HFF-Myc (cell line): Measurements from ENCODE around the gene SPTBN4.

Experiments
- DNase-seq: peaks from one replicate; pipeline ENCODE4 v3.0.0-alpha.2; 2011; ENCODE audit warnings: low read depth; ENCODE audit errors: extremely low read depth
- H3K4me3 ChIP-seq: replicated peaks from 2 replicates; pipeline ENCODE4 v1.5.1; 2011; ENCODE audit warnings: low read depth, mild to moderate bottlenecking, control low read depth, low read length
- TF ChIP-seq, protein P1 (sequence below): IDR thresholded peaks from 2 replicates; pipeline ENCODE4 v1.5.1; 2012; ENCODE audit warnings: mild to moderate bottlenecking, low read depth, low read length, control low read depth; ENCODE audit errors: missing control alignments

The SPTBN4 gene

DNA sequence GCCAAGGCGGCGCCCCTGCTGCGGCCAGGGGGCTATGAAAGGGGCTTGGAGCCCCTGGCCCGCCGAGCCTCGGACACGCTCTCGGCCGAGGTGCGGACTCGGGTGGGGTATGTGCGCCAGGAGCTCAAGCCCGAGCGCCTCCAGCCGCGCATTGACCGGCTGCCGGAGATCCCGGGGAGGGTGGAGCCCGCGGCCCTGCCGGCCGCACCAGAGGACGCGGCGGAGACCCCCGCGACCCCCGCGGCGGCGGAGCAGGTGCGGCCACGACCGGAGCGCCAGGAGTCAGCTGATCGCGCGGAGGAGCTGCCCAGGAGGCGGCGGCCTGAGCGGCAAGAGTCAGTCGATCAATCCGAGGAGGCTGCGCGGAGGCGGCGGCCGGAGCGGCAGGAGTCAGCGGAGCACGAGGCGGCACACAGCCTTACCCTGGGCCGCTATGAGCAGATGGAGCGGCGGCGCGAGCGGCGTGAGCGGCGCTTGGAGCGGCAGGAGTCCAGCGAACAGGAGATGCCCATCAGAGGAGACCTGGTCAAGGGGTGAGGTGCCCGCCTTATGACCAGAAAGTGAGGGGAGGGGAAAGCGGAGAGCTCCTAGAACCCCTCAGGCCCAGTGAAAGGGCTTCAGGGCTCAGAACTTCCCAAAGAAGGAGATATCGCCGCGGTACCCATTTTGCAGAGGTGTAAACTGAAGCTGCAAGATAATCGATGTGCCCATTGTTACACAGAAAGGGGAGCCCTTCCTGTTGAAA is 101.1 kb downstream of the SPTBN4 start:
- TF ChIP-seq, protein P1, sequence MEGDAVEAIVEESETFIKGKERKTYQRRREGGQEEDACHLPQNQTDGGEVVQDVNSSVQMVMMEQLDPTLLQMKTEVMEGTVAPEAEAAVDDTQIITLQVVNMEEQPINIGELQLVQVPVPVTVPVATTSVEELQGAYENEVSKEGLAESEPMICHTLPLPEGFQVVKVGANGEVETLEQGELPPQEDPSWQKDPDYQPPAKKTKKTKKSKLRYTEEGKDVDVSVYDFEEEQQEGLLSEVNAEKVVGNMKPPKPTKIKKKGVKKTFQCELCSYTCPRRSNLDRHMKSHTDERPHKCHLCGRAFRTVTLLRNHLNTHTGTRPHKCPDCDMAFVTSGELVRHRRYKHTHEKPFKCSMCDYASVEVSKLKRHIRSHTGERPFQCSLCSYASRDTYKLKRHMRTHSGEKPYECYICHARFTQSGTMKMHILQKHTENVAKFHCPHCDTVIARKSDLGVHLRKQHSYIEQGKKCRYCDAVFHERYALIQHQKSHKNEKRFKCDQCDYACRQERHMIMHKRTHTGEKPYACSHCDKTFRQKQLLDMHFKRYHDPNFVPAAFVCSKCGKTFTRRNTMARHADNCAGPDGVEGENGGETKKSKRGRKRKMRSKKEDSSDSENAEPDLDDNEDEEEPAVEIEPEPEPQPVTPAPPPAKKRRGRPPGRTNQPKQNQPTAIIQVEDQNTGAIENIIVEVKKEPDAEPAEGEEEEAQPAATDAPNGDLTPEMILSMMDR, result no peak
- DNase-seq, result no peak
- H3K4me3 ChIP-seq, result 0 out of 2 replicates have a peak overlapping the region, but pooled peaks have one; percentile 13

DNA sequence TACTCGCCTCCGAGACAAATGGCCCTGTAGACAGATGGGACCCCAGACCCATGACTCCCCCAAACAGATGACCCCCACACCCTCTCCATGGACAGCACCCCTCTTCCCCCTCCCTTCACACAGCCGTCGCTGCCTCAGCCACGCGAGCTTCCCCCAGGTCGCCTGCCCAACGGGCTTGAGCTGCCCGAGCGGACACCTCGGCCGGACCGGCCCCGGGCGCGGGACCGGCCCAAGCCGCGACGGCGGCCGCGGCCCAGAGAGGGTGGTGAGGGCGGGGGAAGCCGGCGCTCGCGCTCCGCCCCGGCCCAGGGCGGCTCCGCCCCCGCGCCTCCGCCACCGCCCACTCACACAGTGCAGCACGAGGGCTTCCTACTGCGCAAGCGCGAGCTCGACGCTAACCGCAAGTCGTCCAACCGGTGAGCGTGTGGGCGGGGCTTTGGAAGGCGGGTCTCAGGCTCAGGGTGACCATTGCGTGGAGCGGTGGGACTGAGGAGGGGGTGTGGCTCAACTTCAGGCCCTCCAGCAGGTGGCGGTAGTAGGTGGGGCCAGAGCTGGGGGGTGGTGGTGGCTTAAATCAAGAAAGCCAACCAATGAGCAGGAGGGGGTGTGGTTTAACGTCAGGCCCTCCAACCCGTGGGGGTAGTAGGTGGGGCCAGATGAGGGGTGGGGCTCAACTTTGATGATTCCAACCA is 103.7 kb downstream of the SPTBN4 start:
- TF ChIP-seq, protein P1, result no peak
- DNase-seq, result peak; percentile 96
- peak overlapping the region; percentile 40 for H3K4me3 ChIP-seq

DNA sequence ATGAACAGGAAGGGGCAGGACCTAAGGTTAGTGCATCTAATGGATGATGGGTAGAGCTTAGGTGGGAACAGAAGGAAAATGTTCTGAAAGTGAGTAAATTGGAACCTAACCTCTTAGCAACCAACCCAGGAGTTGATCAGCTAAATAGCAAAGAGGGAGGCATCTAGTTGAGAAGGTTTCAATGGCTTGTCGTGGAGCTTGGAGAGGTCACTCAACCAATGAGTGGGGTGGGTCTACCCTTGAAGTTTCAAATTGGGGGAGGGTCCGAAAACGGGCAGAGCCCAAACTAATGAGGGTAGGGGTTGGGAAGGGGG is 104.2 kb downstream of the SPTBN4 start:
- TF ChIP-seq, protein P1, result no peak
- no peak for DNase-seq
- no peak overlapping the region for H3K4me3 ChIP-seq

DNA sequence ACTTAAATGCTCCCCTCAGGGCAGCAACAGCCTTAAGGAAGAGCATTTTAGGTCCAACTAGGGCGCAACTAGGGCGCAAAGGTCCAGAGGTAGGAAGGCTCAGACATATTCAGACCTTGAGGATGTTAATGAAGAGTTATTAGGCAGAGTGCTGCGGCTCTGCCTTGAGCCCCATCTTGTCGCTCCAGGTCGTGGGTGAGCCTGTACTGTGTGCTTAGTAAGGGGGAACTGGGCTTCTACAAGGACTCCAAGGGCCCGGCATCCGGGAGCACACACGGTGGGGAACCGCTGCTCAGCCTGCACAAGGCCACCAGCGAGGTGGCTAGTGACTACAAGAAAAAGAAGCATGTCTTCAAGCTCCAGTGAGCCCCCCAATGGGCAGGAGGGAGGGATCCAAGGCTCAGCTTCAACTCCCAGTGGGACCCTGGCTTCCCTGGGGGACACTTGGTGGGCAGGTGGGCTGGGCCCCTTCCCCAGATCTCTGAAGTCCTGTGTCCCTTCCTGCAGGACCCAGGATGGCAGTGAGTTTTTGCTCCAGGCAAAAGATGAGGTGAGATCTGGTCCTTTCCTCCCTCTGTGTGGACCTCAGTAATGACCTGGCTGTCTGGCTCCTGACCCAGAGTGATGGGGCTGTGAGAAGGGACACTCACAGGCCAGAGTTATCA is 105.2 kb downstream of the SPTBN4 start:
- H3K4me3 ChIP-seq, result no peak overlapping the region
- no peak for DNase-seq
- TF ChIP-seq, protein P1, result no peak

DNA sequence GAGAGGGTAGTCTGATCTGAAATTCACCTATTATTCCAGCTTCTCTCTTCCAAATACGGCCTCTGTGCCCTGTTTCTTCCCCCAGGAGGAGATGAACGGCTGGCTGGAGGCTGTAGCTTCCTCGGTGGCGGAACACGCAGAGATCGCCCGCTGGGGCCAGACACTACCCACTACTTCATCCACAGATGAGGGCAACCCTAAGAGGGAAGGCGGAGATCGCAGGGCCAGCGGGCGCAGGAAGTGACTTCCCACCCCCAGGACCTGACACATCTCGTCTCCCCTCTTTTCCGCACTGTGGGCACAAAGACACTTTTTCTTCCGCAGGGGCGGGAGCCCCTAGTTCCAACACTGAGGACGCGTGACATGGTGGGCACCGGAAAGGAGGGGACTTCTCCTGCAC is 108.5 kb downstream of the SPTBN4 start:
- TF ChIP-seq, protein P1, result no peak
- no peak for DNase-seq
- H3K4me3 ChIP-seq, result no peak overlapping the region

DNA sequence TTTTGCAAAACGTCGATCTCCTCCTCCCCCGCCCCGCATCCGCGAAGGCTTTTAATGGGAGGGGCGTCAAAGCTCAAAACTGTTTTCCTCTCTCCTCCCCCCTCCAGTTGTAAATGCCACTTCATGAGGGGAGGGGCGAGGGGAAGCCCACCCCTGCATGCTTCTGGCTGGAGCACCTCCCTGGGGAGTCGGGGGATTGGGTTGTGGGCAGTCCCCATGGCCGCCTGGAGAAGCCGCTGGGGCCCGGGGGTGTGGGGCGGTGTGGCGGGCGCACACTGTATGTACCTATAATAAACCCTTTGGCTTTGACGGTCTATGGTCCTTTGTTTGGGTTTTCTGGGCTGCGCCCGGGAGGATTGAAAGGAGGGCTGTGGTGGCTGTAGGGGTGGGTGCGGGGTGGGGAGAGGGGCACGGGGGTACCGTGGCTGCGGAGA is 109.4 kb downstream of the SPTBN4 start:
- TF ChIP-seq, protein P1, result no peak
- DNase-seq, result no peak
- peak overlapping the region; percentile 11; the same call in 1 of the 2 replicates for H3K4me3 ChIP-seq
